GM19238 (cell line): ENCODE data around the gene WDFY3.

Source experiments
- DNase-seq: peaks from one replicate; pipeline ENCODE4 v3.0.0; 2011; ENCODE audit warnings: low spot score; ENCODE audit not compliant: insufficient read length

Gene WDFY3

DNA sequence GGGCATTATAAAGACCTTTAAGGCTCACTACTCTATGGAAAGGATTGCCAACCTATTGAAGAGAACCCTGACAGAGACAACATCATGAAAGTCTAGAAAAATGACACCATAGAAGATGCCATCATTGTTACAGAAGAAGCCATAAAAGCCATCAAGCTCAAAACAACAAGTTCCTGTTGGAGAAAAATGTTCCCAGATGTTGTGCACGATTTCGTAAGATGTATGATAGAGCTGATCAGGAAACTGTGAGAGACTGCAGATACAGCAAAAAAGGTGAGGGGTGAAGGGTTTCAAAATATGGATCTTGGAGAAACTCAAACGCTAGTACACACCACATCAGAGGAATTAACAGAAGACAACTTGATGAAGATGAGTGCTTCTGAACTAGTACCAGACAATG is 53.3 kb downstream of the WDFY3 start:
- no peak for DNase-seq

DNA sequence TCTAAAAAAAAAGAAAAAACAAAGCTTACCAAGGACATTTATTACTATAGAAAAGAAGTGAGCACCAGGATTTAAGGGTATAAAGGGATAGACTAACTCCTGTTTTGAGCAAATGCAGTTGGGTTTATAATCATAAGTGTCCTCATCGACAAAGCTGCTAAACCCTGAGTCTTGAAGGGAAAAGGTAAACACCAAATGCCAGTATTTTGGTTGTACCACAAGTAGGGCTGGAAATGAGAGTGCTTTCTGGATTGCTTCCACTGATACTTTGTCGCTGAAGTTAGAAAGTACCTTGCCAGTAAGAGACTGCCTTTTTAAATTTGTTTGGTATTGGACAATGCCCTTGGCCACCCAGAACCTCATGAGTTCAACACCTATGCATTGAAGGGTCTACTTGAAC is 53.7 kb downstream of the WDFY3 start:
- DNase-seq: no peak

DNA sequence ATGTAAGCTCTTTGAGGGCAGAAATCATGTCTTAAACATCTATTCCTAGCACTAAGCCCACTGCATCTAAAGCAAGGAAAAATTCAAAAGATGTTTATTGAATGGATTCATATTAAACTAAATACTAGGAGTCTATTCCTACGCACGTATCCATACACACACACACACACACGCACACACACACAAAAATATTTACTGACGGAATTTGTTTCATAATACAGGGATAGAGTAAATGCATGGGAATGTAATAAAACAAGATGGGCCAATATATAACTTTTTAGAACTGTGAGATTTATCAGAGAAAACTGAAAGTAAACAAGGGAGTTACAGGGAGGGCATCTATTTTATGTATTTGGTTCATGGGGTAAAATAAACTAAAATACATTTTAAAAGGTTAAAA is 57.6 kb downstream of the WDFY3 start:
- no peak for DNase-seq

DNA sequence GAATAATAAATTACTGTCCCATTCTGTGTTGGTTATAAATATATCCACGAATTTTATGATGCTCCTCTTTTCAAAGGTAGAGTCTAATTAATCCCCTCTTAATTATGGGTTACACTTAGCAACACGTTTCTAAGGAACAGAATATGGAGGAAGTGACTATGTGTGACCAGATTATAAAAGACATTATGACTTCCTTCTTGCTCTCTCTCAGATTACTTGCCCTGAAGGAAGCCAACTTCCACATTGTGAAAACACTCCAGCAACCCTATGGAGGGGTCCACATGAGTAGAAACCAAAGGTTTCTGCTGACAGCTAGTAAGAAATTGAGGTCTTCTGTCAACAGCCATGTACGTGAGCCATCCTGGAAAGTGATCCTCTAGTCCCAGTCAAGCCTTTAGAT is 59.3 kb downstream of the WDFY3 start:
- no peak for DNase-seq

DNA sequence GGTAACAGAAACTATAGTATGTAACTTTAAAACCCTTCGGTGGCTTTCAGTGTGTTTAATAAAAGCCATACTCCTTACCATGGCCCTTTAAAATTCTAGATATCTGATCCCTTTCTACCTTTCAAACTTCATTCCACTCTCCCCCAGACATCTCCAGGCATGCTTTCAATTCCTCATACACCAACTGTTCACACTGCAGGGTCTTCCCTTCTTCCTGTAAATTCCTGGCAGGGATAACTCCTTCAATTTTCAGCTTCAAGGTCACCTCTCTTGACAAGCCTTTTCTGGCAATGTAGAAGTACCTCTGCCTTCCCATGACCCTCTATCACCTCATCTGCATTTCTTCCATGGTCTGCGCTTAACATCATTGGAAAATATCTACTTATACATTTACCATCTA is 60.8 kb downstream of the WDFY3 start:
- no peak for DNase-seq

DNA sequence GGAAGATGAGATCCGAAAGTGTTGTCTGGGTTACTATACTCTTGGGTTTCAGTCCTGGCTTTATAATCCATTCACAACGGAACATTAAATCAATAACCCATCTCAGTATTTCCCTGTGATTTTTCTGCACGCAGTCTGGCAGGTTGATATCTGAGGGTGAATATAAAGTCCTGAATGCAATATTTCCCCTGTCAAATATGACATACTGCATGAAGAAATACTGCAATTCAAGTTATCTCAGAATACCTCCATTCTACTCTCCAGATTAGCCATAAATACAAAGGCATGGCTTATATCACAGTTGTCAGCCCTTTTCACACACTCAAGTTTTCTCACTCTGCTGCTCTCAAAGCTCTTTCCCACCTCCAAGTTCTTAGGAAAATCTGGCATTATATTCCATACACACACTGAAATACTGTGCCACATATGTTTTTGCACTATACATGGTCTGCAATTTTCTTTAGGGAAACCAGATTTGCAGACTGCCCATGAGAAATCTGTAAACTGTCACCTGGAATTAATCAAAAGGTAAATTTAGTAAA is 64.7 kb downstream of the WDFY3 start:
- no peak for DNase-seq

DNA sequence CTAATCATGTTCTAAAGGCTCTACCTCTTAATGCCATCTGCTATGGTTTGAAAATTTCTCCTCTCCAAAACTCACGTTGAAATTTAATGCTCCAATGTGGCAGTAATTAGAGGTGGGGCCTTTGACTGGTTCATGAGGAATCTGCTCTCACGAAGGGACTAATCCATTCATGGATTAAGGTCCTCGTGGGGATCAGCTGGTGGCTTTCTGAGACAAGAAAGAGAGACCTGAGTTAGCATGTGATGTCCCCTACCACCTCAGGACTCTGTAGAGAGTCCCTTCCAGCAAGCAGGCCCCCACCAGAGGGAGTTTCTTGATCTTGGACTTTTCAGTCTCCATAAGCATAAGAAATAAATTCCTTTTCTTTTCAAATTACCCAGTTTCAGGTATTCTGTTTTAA is 65.3 kb downstream of the WDFY3 start:
- DNase-seq: no peak

DNA sequence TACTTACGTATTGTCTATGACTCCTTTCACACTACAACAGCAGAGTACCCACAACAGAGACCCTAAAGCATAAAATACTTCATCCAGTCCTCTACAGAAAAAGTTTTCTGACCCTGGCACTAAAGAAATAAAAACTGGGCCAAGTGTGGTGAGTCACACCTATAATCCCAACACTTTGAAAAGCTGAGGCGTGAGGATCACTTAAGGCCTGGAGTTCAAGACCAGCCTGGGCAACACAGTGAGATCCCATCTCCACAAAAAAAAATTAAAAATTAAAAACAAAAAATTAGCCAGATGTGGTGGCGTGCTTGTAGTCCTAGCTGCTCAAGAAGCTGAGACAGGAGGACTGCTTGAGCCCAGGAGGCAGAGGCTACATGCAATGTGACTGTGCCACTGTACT is 66.9 kb downstream of the WDFY3 start:
- DNase-seq: no peak

DNA sequence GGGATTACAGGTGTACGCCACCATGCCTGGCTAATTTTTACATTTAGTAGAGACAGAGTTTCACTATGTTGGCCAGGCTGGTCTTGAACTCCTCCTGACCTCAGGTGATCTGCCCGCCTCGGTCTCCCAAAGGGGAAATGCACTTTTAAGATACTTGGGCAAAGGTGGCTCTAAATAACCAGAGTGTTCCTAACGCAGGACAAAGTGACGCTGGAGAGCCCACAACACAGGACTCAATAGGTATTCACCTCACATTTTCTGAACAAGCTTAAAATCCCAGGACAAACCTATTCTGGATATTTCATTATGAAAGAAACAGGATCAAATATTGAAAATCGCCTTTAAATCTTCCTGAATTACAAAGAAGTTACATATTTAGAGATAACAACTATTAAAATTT is 69.0 kb downstream of the WDFY3 start:
- no peak for DNase-seq

DNA sequence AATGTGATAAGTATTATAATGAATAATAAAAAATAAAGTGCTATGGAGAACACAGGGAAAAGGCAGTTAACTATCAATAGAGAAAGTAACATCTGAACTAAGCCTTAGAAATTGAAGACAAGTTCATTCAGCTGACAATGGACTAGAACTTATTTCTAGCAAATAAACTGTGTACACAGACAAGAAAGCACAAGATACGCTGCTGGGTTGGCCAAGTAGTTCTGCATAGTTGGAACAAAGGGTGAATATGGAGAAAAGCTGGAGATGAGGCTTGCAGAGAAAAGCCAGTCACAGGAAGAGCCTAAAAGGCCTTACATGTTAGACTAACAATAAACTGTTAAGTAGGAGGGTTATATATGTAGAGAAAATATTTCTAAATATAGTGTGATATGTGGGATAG is 71.2 kb downstream of the WDFY3 start:
- no peak for DNase-seq

DNA sequence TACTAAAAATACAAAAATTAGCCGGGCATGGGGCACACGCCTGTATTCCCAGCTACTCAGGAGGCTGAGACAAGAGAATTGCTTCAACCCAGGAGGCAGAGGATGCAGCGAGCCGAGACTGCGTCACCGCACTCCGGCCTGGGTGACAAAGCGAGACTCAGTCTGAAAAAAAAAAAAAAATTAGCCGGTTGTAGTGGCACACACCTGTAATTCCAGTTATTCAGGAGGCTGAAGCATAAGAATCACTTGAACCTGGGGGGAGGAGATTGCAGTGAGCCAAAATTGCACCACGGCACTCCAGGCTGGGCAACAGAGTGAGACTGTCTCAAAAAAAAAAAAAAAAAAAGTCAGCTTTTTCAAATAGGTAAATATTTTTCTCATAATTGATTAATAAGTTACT is 71.9 kb downstream of the WDFY3 start:
- no peak for DNase-seq

DNA sequence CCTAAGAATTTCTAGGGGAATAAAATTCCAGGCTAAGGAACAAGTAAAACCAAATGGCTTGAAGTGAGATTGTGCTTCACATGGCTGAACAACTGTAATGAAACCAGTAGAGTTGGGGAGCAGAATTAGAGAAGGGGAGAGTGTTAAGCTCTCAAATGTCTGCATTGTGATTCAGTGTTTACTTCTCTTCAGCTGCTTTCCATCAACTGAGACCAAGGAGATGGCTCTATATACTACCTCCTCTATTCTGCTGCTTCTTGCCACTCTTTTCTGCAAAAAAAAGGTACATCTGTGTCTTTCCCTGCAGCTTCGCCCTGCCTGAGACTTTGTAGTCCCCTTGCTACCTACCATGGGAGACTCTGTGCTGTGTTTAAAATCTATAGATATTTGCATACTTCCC is 73.5 kb downstream of the WDFY3 start:
- DNase-seq: no peak

DNA sequence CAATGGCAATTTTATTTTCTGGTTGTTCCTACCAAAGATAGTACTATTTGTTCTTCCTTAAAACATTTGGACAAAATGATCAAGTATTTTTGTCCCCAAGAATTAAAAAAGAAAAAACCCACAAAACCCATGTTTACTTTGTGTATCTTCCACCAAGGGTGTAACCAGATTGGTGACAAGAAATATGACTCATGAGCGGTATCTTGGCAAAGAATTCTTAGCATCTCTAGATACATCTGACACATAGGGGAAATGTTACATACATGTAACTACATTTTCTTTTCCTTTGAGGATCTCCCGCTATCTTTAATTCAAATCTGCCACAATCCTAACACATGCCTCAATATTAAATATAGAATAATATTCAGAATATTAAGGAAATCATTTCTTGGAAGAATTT is 78.7 kb downstream of the WDFY3 start:
- DNase-seq: no peak

DNA sequence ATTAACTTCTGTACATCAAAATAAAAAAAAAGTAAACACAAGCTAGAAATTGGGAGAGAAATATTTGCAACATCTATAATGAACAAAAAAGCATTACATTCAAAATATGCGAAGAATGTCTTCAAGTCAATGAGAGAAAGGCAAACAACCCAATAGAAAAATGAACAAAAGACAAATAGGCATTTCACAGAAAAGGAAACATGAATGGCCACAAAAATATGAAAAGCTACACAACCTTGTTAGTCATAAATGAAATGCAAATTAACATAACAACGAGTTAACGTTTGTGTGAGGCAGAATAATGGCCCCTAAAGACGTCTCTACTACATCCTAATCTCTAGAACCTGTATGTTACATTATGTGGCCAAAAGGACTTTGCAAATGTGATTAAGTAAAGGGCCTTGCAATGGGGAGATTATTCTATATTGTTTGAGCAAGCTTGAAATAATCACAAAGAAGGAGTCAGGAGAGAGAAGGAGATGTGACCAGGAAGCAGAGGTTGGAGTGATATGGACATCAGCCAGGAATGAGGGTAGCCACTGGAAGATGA is 86.8 kb downstream of the WDFY3 start:
- DNase-seq: no peak

DNA sequence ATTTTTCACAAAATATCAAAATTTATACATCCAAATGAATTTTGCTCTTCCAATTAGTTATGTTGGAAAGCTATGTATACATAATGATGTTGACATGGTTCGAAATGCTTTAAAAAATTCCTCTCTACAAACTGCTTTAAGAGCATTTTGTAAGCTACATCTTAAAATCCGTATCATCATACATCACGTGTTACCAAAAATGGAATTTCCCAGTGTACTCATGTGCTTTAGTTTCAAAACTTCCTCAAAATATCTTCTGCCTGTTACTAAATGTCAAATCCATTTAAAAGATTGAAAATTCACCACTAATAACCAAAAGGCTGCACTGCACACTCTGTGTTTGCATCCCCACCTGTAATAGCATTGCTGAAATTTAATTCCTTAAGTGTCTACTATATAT is 87.9 kb downstream of the WDFY3 start:
- no peak for DNase-seq

DNA sequence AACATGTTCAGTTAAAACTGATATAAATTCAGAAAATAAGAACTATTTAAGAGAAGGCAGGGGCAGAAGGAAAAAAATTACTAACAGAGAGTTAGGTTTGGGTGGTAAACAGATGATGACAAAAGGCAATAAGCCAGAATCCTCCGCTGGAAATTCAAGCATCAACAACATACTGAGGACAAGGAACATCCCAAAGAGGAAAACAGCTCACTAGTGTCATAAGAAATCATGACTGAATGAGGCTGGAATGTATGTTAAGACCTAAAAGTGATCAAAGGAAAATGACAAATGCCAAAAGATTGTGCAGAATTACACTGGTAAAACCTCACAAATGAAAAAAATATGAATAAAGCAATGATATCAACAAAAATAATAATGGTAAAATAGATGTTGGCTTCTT is 88.4 kb downstream of the WDFY3 start:
- no peak for DNase-seq

DNA sequence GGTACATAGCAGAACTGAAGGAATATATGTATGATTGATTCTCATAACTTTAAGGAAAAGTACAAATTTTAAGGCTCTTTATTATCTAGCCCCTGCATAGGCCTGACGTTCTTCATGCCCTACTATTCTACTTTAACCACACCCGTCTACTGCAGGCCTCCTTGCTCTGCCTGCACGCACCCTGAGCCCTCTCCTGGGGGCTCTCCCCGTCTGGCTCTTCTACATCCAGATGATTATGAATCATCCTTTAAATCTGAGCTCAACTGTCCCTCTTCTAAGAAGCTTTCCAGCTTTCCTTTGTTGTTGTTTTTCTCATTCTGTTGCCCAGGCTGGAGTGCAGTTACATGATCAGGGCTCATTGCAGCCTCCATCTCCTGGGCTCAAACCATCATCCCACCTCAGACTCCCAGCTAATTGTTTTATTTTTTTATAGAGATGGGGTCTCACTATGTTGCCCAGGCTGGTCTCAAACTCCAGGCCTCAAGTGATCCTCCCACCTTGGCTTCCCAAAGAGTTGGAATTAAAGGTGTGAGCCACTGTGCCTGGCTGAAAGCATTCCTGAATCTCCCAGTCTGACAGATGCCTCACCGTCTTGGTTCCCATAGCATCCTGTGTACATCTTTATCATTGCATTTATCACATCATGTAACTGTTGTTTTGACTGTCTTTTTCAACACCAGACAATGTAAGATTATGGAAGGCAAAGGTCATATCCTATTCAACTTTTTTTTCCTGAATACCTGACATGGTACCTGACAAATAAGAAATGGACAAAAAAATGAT is 89.2 kb downstream of the WDFY3 start:
- no peak for DNase-seq

DNA sequence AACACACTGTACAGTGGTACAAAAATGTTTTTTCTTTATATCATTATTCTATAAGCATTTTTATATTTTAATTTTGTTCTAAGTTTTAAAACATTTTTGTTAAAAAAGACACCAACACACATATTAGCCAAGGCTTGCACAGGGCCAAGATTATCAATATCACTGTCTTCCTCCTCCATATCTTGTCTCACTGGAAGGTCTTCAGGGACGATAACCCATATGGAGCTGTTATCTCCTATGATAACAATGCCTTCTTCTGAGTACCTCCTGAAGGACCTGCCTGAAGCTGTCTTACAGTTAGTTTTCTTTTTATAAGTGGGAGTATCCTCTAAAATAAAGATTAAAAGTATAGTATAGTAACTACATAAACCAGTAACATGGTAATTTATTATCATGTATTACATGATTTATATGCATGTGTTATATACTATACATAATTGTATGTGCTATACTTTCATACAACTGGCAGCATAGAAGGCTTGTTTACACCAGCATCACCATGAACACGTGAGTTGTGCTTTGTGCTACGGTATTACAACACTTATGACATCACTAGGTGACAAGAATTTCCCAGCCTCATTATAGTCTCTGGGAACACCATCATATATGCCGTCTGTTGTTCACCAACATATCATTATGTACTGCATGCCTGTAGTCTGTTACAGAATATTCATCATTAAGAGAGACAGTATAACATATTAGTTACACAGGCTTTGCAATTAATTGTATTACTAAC is 90.7 kb downstream of the WDFY3 start:
- DNase-seq: no peak

DNA sequence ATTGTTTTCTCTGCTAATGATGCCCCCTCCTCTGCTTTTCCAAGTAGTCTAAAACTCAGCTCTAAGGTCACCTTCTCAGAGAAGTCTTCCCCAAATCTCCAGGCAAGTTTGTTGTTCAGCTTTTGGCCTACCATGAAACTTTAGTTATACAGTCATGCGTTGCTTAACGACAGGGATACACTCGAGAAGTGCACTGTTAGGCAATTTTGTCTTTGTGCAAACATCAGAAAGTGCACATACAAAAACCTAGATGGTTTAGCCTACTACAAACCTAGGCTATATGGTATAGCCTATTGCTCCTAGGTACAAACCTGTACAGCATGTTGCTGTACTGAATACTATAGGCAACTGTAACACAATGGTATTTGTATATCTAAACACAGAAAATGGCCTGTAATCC is 91.9 kb downstream of the WDFY3 start:
- no peak for DNase-seq

DNA sequence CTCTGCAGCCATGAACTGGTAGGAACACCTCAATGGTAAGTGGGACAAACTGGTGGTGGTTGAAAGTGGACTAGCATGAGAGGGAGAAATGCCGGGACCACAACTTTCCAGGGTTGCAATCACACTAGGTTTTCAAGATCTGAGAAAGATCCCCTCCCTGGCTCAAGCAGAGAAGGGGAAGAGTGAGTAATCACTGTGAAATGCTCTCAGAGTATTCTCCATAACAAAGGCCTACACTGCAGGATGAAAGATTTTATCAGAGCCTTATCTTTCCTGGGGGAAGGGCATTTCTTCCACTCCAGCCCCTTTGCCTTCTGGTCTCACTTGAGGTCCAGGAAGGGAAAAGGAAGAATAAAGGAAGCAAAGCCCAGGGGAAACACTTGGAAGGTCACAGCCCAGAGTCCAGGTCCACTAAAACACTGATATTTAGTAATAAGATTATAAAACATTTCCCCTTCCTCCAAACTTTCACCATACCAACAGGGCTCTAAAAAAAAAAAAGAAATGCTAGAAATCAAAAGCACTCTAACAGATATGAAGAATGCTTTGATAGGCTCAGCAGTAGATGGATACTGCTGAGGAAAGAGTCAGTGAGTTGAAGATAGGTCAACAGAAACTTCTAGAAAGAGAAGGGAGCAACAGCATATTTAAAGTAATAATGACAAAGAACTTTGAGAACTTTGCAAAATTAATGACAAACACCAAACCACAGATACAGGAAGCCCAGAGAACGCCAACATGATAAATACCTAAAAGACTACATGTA is 95.9 kb downstream of the WDFY3 start:
- DNase-seq: no peak

DNA sequence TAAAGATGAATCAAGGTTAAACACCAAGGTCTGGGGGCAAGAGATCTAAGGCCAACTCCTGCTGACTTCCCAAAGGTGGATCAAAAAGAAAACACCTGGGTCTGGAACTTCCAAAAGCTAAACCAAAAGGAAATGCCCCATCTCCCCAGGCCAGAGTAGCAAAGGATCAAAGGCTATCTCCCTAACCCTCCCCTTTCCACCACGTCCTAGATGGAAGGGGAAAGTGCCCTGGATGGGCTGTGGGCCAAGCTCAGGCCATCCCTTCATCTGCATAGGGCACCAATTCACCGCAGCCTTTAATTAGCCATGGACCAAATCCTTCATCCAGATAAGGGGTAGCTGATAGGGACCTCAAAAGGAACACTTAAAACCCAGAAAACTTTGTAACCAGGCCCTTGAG is 100.2 kb downstream of the WDFY3 start:
- no peak for DNase-seq

DNA sequence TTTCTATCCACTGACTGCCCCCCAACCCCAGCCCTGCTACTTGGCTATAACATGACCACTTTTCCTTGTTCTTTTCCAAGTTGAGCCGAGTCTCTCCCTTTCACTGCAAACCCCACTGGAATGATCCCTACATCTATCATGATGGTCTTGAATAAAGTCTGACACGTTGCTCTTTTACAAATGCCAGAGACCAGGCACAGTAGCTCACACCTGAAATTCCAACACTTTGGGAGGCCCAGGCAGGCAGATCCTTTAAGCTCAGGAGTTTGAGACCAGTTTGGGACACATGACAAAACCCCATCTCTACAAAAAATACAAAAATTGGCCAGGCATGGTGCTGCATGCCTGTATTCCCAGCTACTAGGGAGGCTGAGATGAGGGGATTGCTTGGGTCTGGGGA is 100.9 kb downstream of the WDFY3 start:
- no peak for DNase-seq
